K562 (cell line): ENCODE data around the gene MOXD1. TPM values are rescaled to one million over a fixed set of nuclear protein-coding genes. Genes with fewer than 3 reads are reported as not detected.

Experiments used
- ATAC-seq: fragments of 200-7000 bp; cut with Tn5 transposase; 3 replicates; pipeline ENCODE4 v1.9.1; 2020; ENCODE audit warnings: moderate library complexity
- BruUV-seq: library from RNA; stranded (reverse); fragments of 400-500 nt; replicated peaks from 2 replicates; lab custom pipeline; 2021; lab: Mats Ljungman, UMichigan
- CTCF ChIA-PET: fragments of 300-600 bp; formaldehyde crosslinking; extraction: SDS; loops from one replicate; lab custom pipeline; 2021; ENCODE audit warnings: low intra/inter-chr PET ratio; lab: Yijun Ruan, JAX
- POLR2A ChIA-PET: fragments of 300-600, 350-650 bp; sonication (Branson Sonifier 250); formaldehyde crosslinking; extraction: SDS; loops from one replicate; lab custom pipeline; 2021; ENCODE audit warnings: antibody characterized with exemption, inconsistent platforms; lab: Yijun Ruan, JAX
- DNase-seq, 4 experiments: peaks; one replicate each; pipeline versions ENCODE4 v3.0.0 to v3.0.0-alpha.2; 2011 to 2018; ENCODE audit warnings: low spot score in 3 of 4, mixed read lengths in 3 of 4; ENCODE audit errors: extremely low read depth in 1 of 4
- FAIRE-seq: peaks from 2 replicates; lab custom pipeline; 2011; peaks lifted over from hg19 to GRCh38; lab: Jason Lieb, UNC
- H2AFZ ChIP-seq: 2 replicates; pipeline ENCODE4 v1.6.0; 2011; ENCODE audit warnings: low read depth, low read length, control low read depth, inconsistent platforms
- H3K27ac ChIP-seq: fragments of 200-600 bp; 3 replicates; pipeline ENCODE4 v1.8.0; 2011; ENCODE audit warnings: low read depth, mild to moderate bottlenecking, control low read depth, inconsistent platforms, low read length, moderate library complexity, mixed read lengths; ENCODE audit errors: extremely low read depth
- H3K27me3 ChIP-seq, 2 experiments: fragments of 300-600 bp in 1 of 2; 2 replicates in 1 of 2; 3 replicates in 1 of 2; pipeline versions ENCODE4 v1.6.0 to v1.8.0; 2011; ENCODE audit warnings: inconsistent platforms in 2 of 2, low read length in 2 of 2, mild to moderate bottlenecking in 1 of 2, mixed read lengths in 1 of 2, moderate library complexity in 1 of 2; ENCODE audit not compliant: control insufficient read depth in 2 of 2, insufficient read depth in 2 of 2
- H3K36me3 ChIP-seq: fragments of 300-600 bp; 3 replicates; pipeline ENCODE4 v1.8.0; 2011; ENCODE audit warnings: mild to moderate bottlenecking, low read length, inconsistent platforms; ENCODE audit not compliant: control insufficient read depth, insufficient read depth
- H3K4me1 ChIP-seq, 2 experiments: fragments of 200-600 bp in 1 of 2; replicated peaks in 1 of 2; 2 replicates in 1 of 2; 3 replicates in 1 of 2; pipeline versions ENCODE4 v1.5.1 to v1.8.0; 2011; ENCODE audit warnings: inconsistent platforms in 2 of 2, low read length in 2 of 2, mild to moderate bottlenecking in 1 of 2, mixed read lengths in 1 of 2, moderate library complexity in 1 of 2; ENCODE audit not compliant: control insufficient read depth in 2 of 2, insufficient read depth in 2 of 2
- H3K4me2 ChIP-seq: 2 replicates; pipeline ENCODE4 v1.6.1; 2011; ENCODE audit warnings: low read length, control low read depth, inconsistent platforms, mixed read lengths; ENCODE audit not compliant: insufficient read depth
- H3K4me3 ChIP-seq: fragments of 200-600 bp; sonication (generic), shearing (Covaris generic); 2 replicates; pipeline ENCODE4 v1.5.1; 2016; ENCODE audit warnings: control low read depth, inconsistent platforms
- H3K79me2 ChIP-seq: fragments of 200-600 bp; 3 replicates; pipeline ENCODE4 v1.8.0; 2011; ENCODE audit warnings: low read length, inconsistent platforms; ENCODE audit not compliant: control insufficient read depth, insufficient read depth
- H3K9ac ChIP-seq, 2 experiments: 2 replicates each; pipeline versions ENCODE4 v1.6.0 to v1.6.1; 2011; ENCODE audit warnings: low read depth in 2 of 2, low read length in 2 of 2, control low read depth in 1 of 2, inconsistent platforms in 1 of 2, mild to moderate bottlenecking in 1 of 2, mixed read lengths in 1 of 2; ENCODE audit not compliant: insufficient read depth in 1 of 2
- H3K9me1 ChIP-seq: one replicate; pipeline ENCODE4 v1.6.0; 2011; ENCODE audit warnings: inconsistent platforms, mild to moderate bottlenecking, low read length, moderate library complexity; ENCODE audit not compliant: control insufficient read depth, insufficient read depth
- H3K9me3 ChIP-seq: replicated peaks from 2 replicates; pipeline ENCODE4 v1.5.1; 2011; ENCODE audit warnings: low read depth, low read length, inconsistent platforms; ENCODE audit not compliant: control insufficient read depth, insufficient read depth
- H4K20me1 ChIP-seq: replicated peaks from 2 replicates; pipeline ENCODE4 v1.6.1; 2011; ENCODE audit warnings: low read length, inconsistent platforms, mixed read lengths; ENCODE audit not compliant: control insufficient read depth, insufficient read depth
- AFF1 ChIP-seq, 2 experiments: fragments of 450-650 bp; IDR thresholded peaks; 2 replicates each; pipeline ENCODE4 v1.6.1; 2018; ENCODE audit warnings: mild to moderate bottlenecking in 2 of 2, low read depth in 1 of 2; ENCODE audit not compliant: partially characterized antibody in 2 of 2
- FOXJ2 ChIP-seq: fragments of 200-800 bp; sonication (Bioruptor generic); IDR thresholded peaks from 2 replicates; pipeline ENCODE4 v1.6.1; 2016; ENCODE audit warnings: missing genetic modification characterization, missing compliant biosample characterization
- HDAC1 ChIP-seq, 2 experiments: fragments of 450-650 bp; IDR thresholded peaks; 2 replicates each; pipeline ENCODE4 v1.6.1; 2016 to 2017; ENCODE audit warnings: inconsistent platforms in 1 of 2, mild to moderate bottlenecking in 1 of 2, moderate library complexity in 1 of 2
- KLF1 ChIP-seq: fragments of 450-650 bp; IDR thresholded peaks from 2 replicates; pipeline ENCODE4 v1.6.1; 2016; ENCODE audit warnings: missing genetic modification characterization, missing compliant biosample characterization
- MAFK ChIP-seq: IDR thresholded peaks from 2 replicates; pipeline ENCODE4 v1.6.1; 2011; ENCODE audit warnings: low read length, improper control_type of control experiment
- MITF ChIP-seq: IDR thresholded peaks from 2 replicates; pipeline ENCODE4 v1.6.1; 2014; ENCODE audit warnings: antibody characterized with exemption
- NUFIP1 ChIP-seq: fragments of 450-650 bp; IDR thresholded peaks from 2 replicates; pipeline ENCODE4 v1.6.1; 2018; ENCODE audit not compliant: partially characterized antibody
- RBM14 ChIP-seq: fragments of 200-400 bp; formaldehyde crosslinking; IDR thresholded peaks from 2 replicates; pipeline ENCODE4 v1.6.1; 2018; ENCODE audit warnings: low read depth, mild to moderate bottlenecking, low read length, moderate library complexity, borderline replicate concordance; ENCODE audit not compliant: insufficient read depth
- THRA ChIP-seq: fragments of 450-650 bp; IDR thresholded peaks from 2 replicates; pipeline ENCODE4 v1.6.1; 2017; ENCODE audit warnings: mild to moderate bottlenecking, moderate library complexity
- USF1 ChIP-seq: sonication (generic); formaldehyde crosslinking; IDR thresholded peaks from 2 replicates; pipeline ENCODE4 v1.9.0; 2022; ENCODE audit warnings: mild to moderate bottlenecking, missing genetic modification reagents
- ZNF282 ChIP-seq: sonication (generic); formaldehyde crosslinking; IDR thresholded peaks from 2 replicates; pipeline ENCODE4 v1.8.1; 2023; ENCODE audit warnings: missing genetic modification reagents
- ZNF707 ChIP-seq: fragments of 250-450 bp; sonication (Bioruptor Pico); conservative IDR thresholded peaks from 2 replicates; pipeline ENCODE4 v1.8.0; 2022; ENCODE audit warnings: inconsistent platforms, mild to moderate bottlenecking, moderate library complexity
- WGBS: fragments of 100-300 bp; shearing (Covaris generic); methylation state at CpG from one replicate; pipeline ENCODE4 v1.1.6; 2016; ENCODE audit warnings: low coverage, mixed read lengths; ENCODE audit not compliant: insufficient coverage; ENCODE audit errors: missing lambda C conversion rate; 5-methylcytosine and 5-hydroxymethylcytosine counted together
- in situ Hi-C: fragments of 300-500 bp; cut with MboI; formaldehyde crosslinking; loops from 4 replicates; pipeline ENCODE4 v1.15.0; 2018; ENCODE audit warnings: inconsistent platforms, mixed read lengths
- intact Hi-C: fragments of 100-400 bp; cut with micrococcal nuclease; formaldehyde crosslinking; loops from 2 replicates; pipeline ENCODE4 v1.14.2; 2022
- polyA plus RNA-seq, 8 experiments: library from polyadenylated mRNA; depleted of rRNA in 4 of 8; stranded (reverse) in 5 of 8; unstranded in 3 of 8; fragments of >200 nt; fragmentation: Nextera tagmentation in 2 of 8; fragmentation: Illumina TruSeq in 1 of 8; extraction: Ambion mirVana in 2 of 8; extraction: Trizol in 1 of 8; gene quantifications; 2 replicates each; pipeline versions ENCODE4 v1.2.1 to v1.2.3, GENCODE V29; 2011 to 2014; ENCODE audit warnings: inconsistent platforms in 1 of 8, missing spikeins in 1 of 8
- total RNA-seq, 7 experiments: library from RNA; depleted of rRNA in 6 of 7; stranded (reverse); fragments of >200 nt in 6 of 7; fragmentation: Illumina TruSeq in 2 of 7; extraction: Trizol in 2 of 7; gene quantifications; 2 replicates each; pipeline versions ENCODE4 v1.2.1 to v1.2.3, GENCODE V29; 2011 to 2021; ENCODE audit warnings: low replicate concordance in 1 of 7

MOXD1 gene
- total and polyA plus RNA-seq, 9 of the 15 experiments (the other 6 are each of a cell fraction or from before 2014, with no cell fraction given) = not detected

DNA sequence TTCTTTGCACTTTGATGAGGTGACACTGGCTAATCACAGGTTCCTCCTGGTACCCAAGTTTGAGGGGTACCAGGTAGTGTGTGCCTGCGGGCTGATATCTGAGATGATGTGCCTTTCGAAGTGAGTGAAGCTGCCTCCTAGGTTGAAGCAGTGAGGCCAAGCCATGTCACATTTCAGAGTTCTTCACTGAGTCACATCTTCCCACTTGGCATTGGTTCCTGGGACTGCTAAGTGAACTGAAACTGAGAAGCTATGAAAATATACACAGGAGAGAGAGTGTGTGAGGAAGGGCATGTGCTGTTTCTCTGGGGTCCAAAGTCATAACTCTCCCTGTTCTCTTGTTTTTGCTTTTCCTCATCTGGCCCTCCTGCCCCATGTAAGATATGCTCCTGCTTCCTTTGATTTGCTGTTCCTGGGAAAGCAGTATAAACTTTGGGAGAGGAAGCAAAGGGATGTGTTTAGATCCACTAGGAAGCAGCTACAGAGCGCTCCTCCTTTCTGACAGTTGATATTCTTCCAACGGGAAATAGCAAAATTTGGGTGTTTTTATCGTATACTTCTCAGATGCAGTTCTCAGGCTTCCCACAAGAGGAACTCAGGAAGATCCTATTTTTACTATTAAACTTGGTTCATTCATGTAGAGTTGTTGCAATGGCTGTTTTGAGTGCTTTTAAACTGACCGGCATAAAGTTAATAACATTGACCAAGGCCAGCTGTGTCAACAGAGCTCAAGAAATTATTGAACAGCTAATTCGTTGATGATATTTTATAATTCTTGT lies 153.7 kb downstream of the MOXD1 start (continued):
- no peak for TF ChIP-seq MITF

DNA sequence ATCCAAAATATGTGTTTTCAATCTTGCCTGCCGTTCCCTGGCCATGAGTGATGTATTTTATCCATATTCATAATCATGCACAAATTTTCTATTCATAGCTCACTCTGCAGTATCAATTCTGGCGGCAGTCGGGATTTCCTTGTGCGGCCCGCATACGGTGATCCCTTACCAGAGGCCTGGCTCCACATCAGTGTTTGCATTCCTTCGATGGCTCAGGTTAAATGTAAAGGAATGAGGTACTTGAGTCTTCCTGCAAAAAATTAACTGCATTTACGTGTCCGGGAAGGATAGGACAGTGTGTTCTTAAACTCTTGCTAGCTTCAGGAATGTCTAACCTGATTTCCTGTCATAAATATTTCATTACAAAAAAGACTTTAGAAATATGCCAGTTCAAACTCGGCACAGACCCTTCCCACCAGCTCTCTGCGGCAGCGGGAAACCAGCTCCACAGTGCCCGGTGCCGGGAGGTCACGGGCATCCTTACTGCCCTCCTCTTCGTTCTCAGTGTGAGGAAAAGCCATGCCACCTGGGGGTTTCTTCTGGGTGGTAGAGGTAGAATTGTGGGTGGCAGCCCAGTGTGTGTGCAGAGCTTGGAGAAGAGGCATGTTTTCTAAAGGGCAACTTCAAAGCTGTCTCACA lies 154.5 kb downstream of the MOXD1 start:
- ChIA-PET CTCF (no interaction called here), POLR2A (no interaction called here)
- Histone ChIP-seq H3K27me3 (no peaks in the 10 kb centered on the region), H3K4me1 (no peaks in the 10 kb centered on the region), H3K4me2 (no peak overlapping the region), H3K4me3 (no peak overlapping the region), H3K9me3 (no peaks in the 10 kb centered on the region), H4K20me1 (no peaks in the 10 kb centered on the region), H3K79me2 (no peaks in the 10 kb centered on the region), H3K27ac (no peak overlapping the region), H3K36me3 (no peaks in the 10 kb centered on the region), H3K9ac (no peak overlapping the region), H2AFZ (no peak overlapping the region), H3K9me1 (no peaks in the 10 kb centered on the region)
- FAIRE-seq = no peak
- no TSS peak for BruUV-seq
- no peak for ATAC-seq
- in situ Hi-C loops (no loop called here), intact Hi-C loops (no loop called here)
- DNase-seq = no peak
- WGBS = 2% methylated on average over 16 of the region's 16 CpGs
- TF ChIP-seq NUFIP1 (no peak), AFF1 (IDR thresholded peaks at IDR 0.05; ENCODE audit: low read depth in 1 of 2, partially characterized antibody in 2 of 2) (no peak), FOXJ2 (tag) (no peak), MAFK (no peak), HDAC1 (IDR thresholded peaks at IDR 0.05) (no peak), THRA (no peak), USF1 (no peak), KLF1 (tag) (no peak), ZNF282 (no peak), ZNF707 (CRISPR knock-in tag) (no peak), RBM14 (no peak)
